ENCODE measurements around the gene ARHGAP24. TPM values are rescaled to one million over a fixed set of nuclear protein-coding genes. Genes with fewer than 3 reads are reported as not detected.

The ARHGAP24 gene
- total RNA-seq, 3 donors from 2014 or later: 5.2 to 11.6 (median 6.7) TPM

DNA sequence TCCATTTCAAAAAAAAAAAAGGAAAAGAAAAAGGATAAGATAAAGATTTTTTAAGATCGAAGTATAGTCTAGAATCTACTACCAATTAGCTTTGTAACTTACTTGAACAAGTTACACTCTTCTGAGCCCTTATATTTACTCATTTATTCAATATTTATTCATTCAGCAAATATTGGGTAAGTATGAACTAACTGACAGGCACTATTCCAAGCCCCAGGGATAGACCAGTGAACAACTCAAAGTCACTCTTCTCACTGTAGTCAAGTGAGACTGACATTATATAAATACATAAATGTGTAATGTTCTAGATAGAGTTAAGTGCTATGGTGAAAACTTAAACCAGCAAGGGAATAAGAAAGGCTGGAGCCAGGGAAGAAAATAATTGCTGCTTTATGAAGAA is 131.6 kb downstream of the ARHGAP24 start:
- TF ChIP-seq, protein P1, sequence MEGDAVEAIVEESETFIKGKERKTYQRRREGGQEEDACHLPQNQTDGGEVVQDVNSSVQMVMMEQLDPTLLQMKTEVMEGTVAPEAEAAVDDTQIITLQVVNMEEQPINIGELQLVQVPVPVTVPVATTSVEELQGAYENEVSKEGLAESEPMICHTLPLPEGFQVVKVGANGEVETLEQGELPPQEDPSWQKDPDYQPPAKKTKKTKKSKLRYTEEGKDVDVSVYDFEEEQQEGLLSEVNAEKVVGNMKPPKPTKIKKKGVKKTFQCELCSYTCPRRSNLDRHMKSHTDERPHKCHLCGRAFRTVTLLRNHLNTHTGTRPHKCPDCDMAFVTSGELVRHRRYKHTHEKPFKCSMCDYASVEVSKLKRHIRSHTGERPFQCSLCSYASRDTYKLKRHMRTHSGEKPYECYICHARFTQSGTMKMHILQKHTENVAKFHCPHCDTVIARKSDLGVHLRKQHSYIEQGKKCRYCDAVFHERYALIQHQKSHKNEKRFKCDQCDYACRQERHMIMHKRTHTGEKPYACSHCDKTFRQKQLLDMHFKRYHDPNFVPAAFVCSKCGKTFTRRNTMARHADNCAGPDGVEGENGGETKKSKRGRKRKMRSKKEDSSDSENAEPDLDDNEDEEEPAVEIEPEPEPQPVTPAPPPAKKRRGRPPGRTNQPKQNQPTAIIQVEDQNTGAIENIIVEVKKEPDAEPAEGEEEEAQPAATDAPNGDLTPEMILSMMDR (IDR thresholded peaks at IDR 0.05): no peak
- intact Hi-C loops (cut with DNase I, micrococcal nuclease): no loop called here
- no peak for ATAC-seq

DNA sequence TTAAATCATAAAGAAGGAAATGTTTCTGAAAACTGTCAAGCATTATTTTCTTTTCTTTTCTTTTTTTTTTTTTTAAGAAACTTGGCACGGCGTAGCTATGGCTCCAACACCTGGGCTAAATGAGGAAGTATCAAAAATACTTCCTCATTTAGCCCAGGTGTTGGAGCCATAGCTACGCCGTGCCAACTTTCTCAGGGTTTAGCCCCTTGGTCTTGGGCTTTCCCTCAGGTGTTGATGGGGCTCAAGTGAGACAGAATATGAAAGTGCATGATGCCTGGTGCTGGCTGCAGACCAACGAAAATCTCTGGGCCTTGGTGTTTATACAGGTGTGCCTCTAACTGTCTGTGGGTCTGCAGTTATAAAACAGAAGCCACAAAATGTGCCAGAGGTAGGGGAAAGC is 132.7 kb downstream of the ARHGAP24 start:
- DNase-seq: peak; percentile 48 to 73 (median 62)
- no peaks in the 10 kb centered on the region for H3K4me1 ChIP-seq (ENCODE audit: low read depth)

More for the DNA sequence above, 131.6 kb downstream of the ARHGAP24 start:
- Histone ChIP-seq H3K4me1 (ENCODE audit: low read depth) (no peaks in the 10 kb centered on the region), H3K9me3 (no peaks in the 10 kb centered on the region), H3K4me3 (no peak overlapping the region), H3K36me3 (ENCODE audit: low read depth) (no peaks in the 10 kb centered on the region)
- no peak for DNase-seq

DNA sequence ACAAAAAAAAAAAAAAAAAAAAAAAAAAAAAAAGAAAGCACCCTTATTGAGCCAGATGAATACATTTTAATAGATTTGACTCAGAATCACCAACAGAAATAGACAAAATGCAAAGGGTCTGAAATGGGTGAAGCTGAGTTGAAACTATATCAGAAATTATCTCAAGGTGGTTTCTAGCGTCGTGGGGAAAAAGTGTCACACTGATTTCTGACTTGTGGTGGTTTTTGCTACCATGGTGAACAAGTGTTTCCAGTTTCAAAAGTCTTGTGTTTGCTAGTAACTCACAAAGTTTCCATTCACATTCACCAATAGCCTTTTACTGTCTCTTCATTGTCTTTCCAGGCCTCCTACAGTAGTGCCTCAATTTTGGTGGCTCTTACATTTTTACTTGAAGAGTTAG is 135.5 kb downstream of the ARHGAP24 start:
- Histone ChIP-seq H3K4me1 (ENCODE audit: low read depth) (no peaks in the 10 kb centered on the region), H3K9me3 (no peaks in the 10 kb centered on the region), H3K36me3 (ENCODE audit: low read depth) (no peaks in the 10 kb centered on the region), H3K4me3 (no peak overlapping the region)
- TF ChIP-seq, protein P1 (IDR thresholded peaks at IDR 0.05): no peak
- intact Hi-C loops (cut with DNase I, micrococcal nuclease): no loop called here
- ATAC-seq: no peak
- DNase-seq: no peak

More for the DNA sequence above, 132.7 kb downstream of the ARHGAP24 start:
- Histone ChIP-seq H3K36me3 (ENCODE audit: low read depth) (no peaks in the 10 kb centered on the region), H3K9me3 (no peaks in the 10 kb centered on the region), H3K4me3 (no peak overlapping the region)
- TF ChIP-seq, protein P1 (IDR thresholded peaks at IDR 0.05): no peak
- ATAC-seq: peak; percentile 98
- intact Hi-C loops (cut with DNase I, micrococcal nuclease): no loop called here

DNA sequence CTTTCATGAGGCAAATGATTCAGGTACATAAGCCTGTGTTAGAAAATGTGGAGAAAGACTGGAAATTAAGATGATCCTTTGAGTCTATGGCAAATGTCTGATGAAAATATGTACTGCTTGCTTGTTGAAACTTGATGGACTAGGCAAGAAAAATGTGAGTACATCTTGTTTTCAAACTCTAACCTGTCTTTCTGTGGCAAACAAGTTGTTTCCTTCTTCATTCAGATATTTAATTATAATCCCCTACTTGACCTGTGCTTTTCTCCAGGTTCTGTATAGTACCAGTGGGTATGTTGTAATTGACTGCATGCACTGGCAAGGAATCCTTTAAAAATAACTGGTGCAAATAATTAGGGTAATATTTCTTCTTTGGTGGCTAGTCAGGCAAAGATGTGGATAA is 136.7 kb downstream of the ARHGAP24 start:
- H3K4me1 ChIP-seq (ENCODE audit: low read depth): no peaks in the 10 kb centered on the region
- intact Hi-C loops (cut with DNase I, micrococcal nuclease): no loop called here
- DNase-seq (no peak), ATAC-seq (no peak)
- no peak overlapping the region for H3K4me3 ChIP-seq
- TF ChIP-seq, protein P1 (IDR thresholded peaks at IDR 0.05): no peak
- H3K9me3 ChIP-seq: no peaks in the 10 kb centered on the region
- no peaks in the 10 kb centered on the region for H3K36me3 ChIP-seq (ENCODE audit: low read depth)

DNA sequence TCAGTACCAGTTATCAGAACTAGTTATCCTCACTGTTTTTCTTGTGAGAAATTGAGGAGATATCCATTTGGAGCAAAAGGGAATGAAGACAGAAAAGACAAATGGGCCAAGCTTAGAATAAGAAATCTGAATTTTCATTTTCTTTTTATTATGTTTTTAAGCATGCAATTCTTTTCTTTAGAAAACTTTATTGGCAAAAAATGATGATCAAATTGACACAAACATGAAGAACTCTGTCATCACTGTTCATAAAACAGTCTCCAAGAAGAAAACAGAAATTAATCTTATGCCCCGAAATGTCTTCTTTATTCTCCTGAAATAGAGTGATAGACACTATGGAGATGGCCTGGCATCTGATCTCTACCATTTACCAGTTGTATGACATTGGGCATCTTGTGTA is 139.0 kb downstream of the ARHGAP24 start:
- DNase-seq: no peak
- intact Hi-C loops (cut with DNase I, micrococcal nuclease): no loop called here

More for the DNA sequence above, 139.0 kb downstream of the ARHGAP24 start:
- Histone ChIP-seq H3K36me3 (ENCODE audit: low read depth) (no peaks in the 10 kb centered on the region), H3K9me3 (no peaks in the 10 kb centered on the region), H3K4me1 (ENCODE audit: low read depth) (no peaks in the 10 kb centered on the region), H3K4me3 (no peak overlapping the region)
- TF ChIP-seq, protein P1 (IDR thresholded peaks at IDR 0.05): no peak
- no peak for ATAC-seq
